Naive thymus-derived CD4-positive, alpha-beta T cell (primary cell): ENCODE data around the gene LAPTM5. TPM values are rescaled to one million over a fixed set of nuclear protein-coding genes. Genes with fewer than 3 reads are reported as not detected.

ENCODE experiments used
- ATAC-seq: fragments of 150-1000 bp; cut with Tn5 transposase; 2 replicates; pipeline ENCODE4 v1.10.0; 2021; ENCODE audit warnings: mild to moderate bottlenecking, moderate library complexity
- CTCF ChIA-PET: fragments of 350-600 bp; sonication (Branson Sonifier 250); formaldehyde crosslinking; loops from one replicate; lab custom pipeline; 2021; ENCODE audit warnings: antibody characterized with exemption; lab: Charles Lee
- POLR2A ChIA-PET: fragments of 350-600 bp; sonication (Branson Sonifier 250); formaldehyde crosslinking; loops from one replicate; lab custom pipeline; 2021; ENCODE audit warnings: antibody characterized with exemption, inconsistent platforms; lab: Charles Lee
- DNase-seq, 9 donors: peaks; one replicate each; pipeline versions ENCODE4 v3.0.0 to v3.0.0-alpha.2; 2020 to 2022; ENCODE audit warnings: mixed read lengths in 1 of 9
- H3K27ac ChIP-seq: one replicate; pipeline ENCODE4 v1.7.0; 2013; ENCODE audit warnings: mild to moderate bottlenecking, low read depth, low read length, moderate library complexity
- H3K27me3 ChIP-seq, 2 donors: one replicate each; pipeline ENCODE4 v1.7.0; 2013; ENCODE audit warnings: low read length in 2 of 2, mild to moderate bottlenecking in 2 of 2, moderate library complexity in 2 of 2; ENCODE audit not compliant: control insufficient read depth in 2 of 2, insufficient read depth in 2 of 2
- H3K36me3 ChIP-seq, 3 experiments: 1 replicate in 2 of 3; 2 replicates in 1 of 3; pipeline ENCODE4 v1.7.0; 2013; ENCODE audit warnings: low read length in 3 of 3, mild to moderate bottlenecking in 3 of 3, moderate library complexity in 1 of 3; ENCODE audit not compliant: insufficient read depth in 3 of 3, control insufficient read depth in 2 of 3
- H3K4me1 ChIP-seq, 2 donors: one replicate each; pipeline ENCODE4 v1.7.0; 2013; ENCODE audit warnings: low read length in 2 of 2, mild to moderate bottlenecking in 2 of 2, moderate library complexity in 1 of 2; ENCODE audit not compliant: control insufficient read depth in 2 of 2, insufficient read depth in 2 of 2
- H3K4me3 ChIP-seq: 2 replicates; pipeline ENCODE4 v1.7.0; 2013; ENCODE audit warnings: mild to moderate bottlenecking, low read length
- H3K9me3 ChIP-seq, 3 experiments: 1 replicate in 2 of 3; 2 replicates in 1 of 3; pipeline ENCODE4 v1.7.0; 2013; ENCODE audit warnings: low read length in 3 of 3; ENCODE audit not compliant: control insufficient read depth in 2 of 3
- H3K27ac Mint-ChIP-seq, 9 donors: one replicate each; pipeline ENCODE4 v1.8.0; 2020 to 2022; ENCODE audit warnings: mixed read lengths in 9 of 9, mild to moderate bottlenecking in 8 of 9, moderate library complexity in 5 of 9, inconsistent platforms in 2 of 9
- H3K27me3 Mint-ChIP-seq, 5 donors: one replicate each; pipeline ENCODE4 v1.8.0; 2021 to 2022; ENCODE audit warnings: mixed read lengths in 5 of 5, mild to moderate bottlenecking in 1 of 5
- H3K36me3 Mint-ChIP-seq, 5 donors: one replicate each; pipeline ENCODE4 v1.8.0; 2020 to 2022; ENCODE audit warnings: mixed read lengths in 5 of 5, mild to moderate bottlenecking in 3 of 5, inconsistent platforms in 1 of 5
- H3K4me1 Mint-ChIP-seq, 7 donors: one replicate each; pipeline ENCODE4 v1.8.0; 2020 to 2022; ENCODE audit warnings: mixed read lengths in 7 of 7, mild to moderate bottlenecking in 3 of 7, inconsistent platforms in 1 of 7
- H3K4me3 Mint-ChIP-seq, 10 donors: one replicate each; pipeline ENCODE4 v1.8.0; 2020 to 2022; ENCODE audit warnings: mild to moderate bottlenecking in 10 of 10, mixed read lengths in 10 of 10, moderate library complexity in 6 of 10, inconsistent platforms in 2 of 10
- H3K9me3 Mint-ChIP-seq, 11 donors: one replicate each; pipeline ENCODE4 v1.8.0; 2020 to 2022; ENCODE audit warnings: mixed read lengths in 11 of 11, mild to moderate bottlenecking in 4 of 11, inconsistent platforms in 1 of 11, moderate library complexity in 1 of 11
- intact Hi-C, 2 donors: fragments of 100-400 bp; cut with micrococcal nuclease; formaldehyde crosslinking; loops; one replicate each; pipeline ENCODE4 v1.15.1; 2023
- polyA plus RNA-seq, 2 donors: library from polyadenylated mRNA; unstranded; fragments of 300-500 nt; fragmentation: Illumina TruSeq; gene quantifications; one replicate each; pipeline ENCODE4 v1.2.3, GENCODE V29; 2021
- total RNA-seq, 6 experiments: library from RNA in 5 of 6; stranded (reverse) in 5 of 6; gene quantifications; 1 replicate in 5 of 6; 2 replicates in 1 of 6; pipeline ENCODE4 v1.2.3 and lab custom pipeline; 2021 to 2026

Gene LAPTM5
- total and polyA plus RNA-seq, 7 experiments from 2014 or later, result 464 to 783 (median 575) TPM

GRCh38 chr1:30783256-30783915 lies 25.8 kb upstream of the LAPTM5 start:
- Mint-ChIP-seq H3K4me3 (no peak overlapping the region), H3K4me1 (peaks cover 0 to 19% (median 14%) of the 10 kb centered on the region in 7 donors), H3K27me3 (peaks cover 0 to 21% (median 4%) of the 10 kb centered on the region in 5 donors), H3K27ac (peak overlapping the region in 1 of 9 donors; percentile 43), H3K36me3 (no peaks in the 10 kb centered on the region), H3K9me3 (peaks cover 0 to 1% (median 0%) of the 10 kb centered on the region in 11 donors)
- POLR2A ChIA-PET, result interaction anchor here (1.3 to 3.6 kb wide), 2 partner anchors 30 to 64 kb away, joined by 5 to 27 read pairs; no protein-coding TSS in a partner anchor
- H3K27ac ChIP-seq, result no peak overlapping the region
- CTCF ChIA-PET, result interaction anchor here (1.1 to 7.0 kb wide), 7 partner anchors 7 to 142 kb away, joined by 3 to 99 read pairs (median 5); partner anchors contain the start of gene LAPTM5
- no peaks in the 10 kb centered on the region for H3K36me3 ChIP-seq
- H3K27me3 ChIP-seq, result no peaks in the 10 kb centered on the region
- no peak overlapping the region for H3K4me3 ChIP-seq
- no peaks in the 10 kb centered on the region for H3K9me3 ChIP-seq
- H3K4me1 ChIP-seq, result peaks cover 10 to 15% of the 10 kb centered on the region in 2 donors
- ATAC-seq, result peak; percentile 48
- intact Hi-C loops, result loop anchor here in 1 of 2 donors (5.0 kb wide), 1 partner anchor 639 kb away; no protein-coding TSS in a partner anchor
- DNase-seq, result no peak

- ChIA-PET CTCF (interaction anchor here (0.6 to 7.0 kb wide), 15 partner anchors 8 to 222 kb away, joined by 3 to 99 read pairs (median 4); partner anchors contain the start of gene LAPTM5), POLR2A (interaction anchor here (1.3 to 3.6 kb wide), 2 partner anchors 29 to 63 kb away, joined by 5 to 27 read pairs; no protein-coding TSS in a partner anchor)
- no peaks in the 10 kb centered on the region for H3K36me3 Mint-ChIP-seq
- H3K4me1 ChIP-seq, result peaks cover 10 to 15% of the 10 kb centered on the region in 2 donors
- H3K4me3 ChIP-seq, result peak overlapping the region; percentile 39
- H3K9me3 ChIP-seq, result no peaks in the 10 kb centered on the region
- H3K9me3 Mint-ChIP-seq, result peaks cover 0 to 1% (median 0%) of the 10 kb centered on the region in 11 donors
- H3K4me1 Mint-ChIP-seq, result peaks cover 0 to 19% (median 14%) of the 10 kb centered on the region in 7 donors
- DNase-seq (peak; percentile 38 to 82 (median 58)), ATAC-seq (peak; percentile 82)
- peak overlapping the region in 4 of 10 donors; percentile 34 to 71 (median 64) for H3K4me3 Mint-ChIP-seq
- no peaks in the 10 kb centered on the region for H3K36me3 ChIP-seq
- intact Hi-C loops, result loop anchor here (1.0 to 5.0 kb wide), 2 partner anchors 129 to 640 kb away; no protein-coding TSS in a partner anchor
- H3K27me3 Mint-ChIP-seq, result peaks cover 0 to 17% (median 0%) of the 10 kb centered on the region in 5 donors
- H3K27ac ChIP-seq, result no peak overlapping the region
- H3K27ac Mint-ChIP-seq, result peak overlapping the region in 3 of 9 donors; percentile 53 to 85 (median 58)
- no peaks in the 10 kb centered on the region for H3K27me3 ChIP-seq
Measured at GRCh38 chr1:30782361-30783255, 25.0 kb upstream of the LAPTM5 start.

GRCh38 chr1:30781906-30782305 lies 24.3 kb upstream of the LAPTM5 start:
- POLR2A ChIA-PET, result interaction anchor here (1.3 to 3.6 kb wide), 2 partner anchors 28 to 62 kb away, joined by 5 to 27 read pairs; no protein-coding TSS in a partner anchor
- no peak overlapping the region for H3K27ac Mint-ChIP-seq
- intact Hi-C loops, result loop anchor here (1.0 to 5.0 kb wide), 2 partner anchors 129 to 640 kb away; no protein-coding TSS in a partner anchor

GRCh38 chr1:30780409-30780808 lies 22.8 kb upstream of the LAPTM5 start:
- H3K4me3 ChIP-seq, result no peak overlapping the region
- ChIA-PET CTCF (interaction anchor here (0.6 to 7.0 kb wide), 13 partner anchors 9 to 974 kb away, joined by 3 to 149 read pairs (median 10); partner anchors contain the start of genes LAPTM5 and MATN1), POLR2A (interaction anchor here (0.6 to 4.6 kb wide), 5 partner anchors 23 to 132 kb away, joined by 4 to 72 read pairs (median 27); partner anchors contain the start of gene LAPTM5)
- Mint-ChIP-seq H3K4me1 (peaks cover 0 to 19% (median 14%) of the 10 kb centered on the region in 7 donors), H3K9me3 (peaks cover 0 to 1% (median 0%) of the 10 kb centered on the region in 11 donors), H3K36me3 (no peaks in the 10 kb centered on the region), H3K27me3 (peaks cover 0 to 12% (median 0%) of the 10 kb centered on the region in 5 donors), H3K27ac (no peak overlapping the region), H3K4me3 (no peak overlapping the region)
- no peaks in the 10 kb centered on the region for H3K27me3 ChIP-seq
- no peaks in the 10 kb centered on the region for H3K36me3 ChIP-seq
- no peaks in the 10 kb centered on the region for H3K9me3 ChIP-seq
- ATAC-seq (peak; percentile 15), DNase-seq (no peak)
- peaks cover 10 to 15% of the 10 kb centered on the region in 2 donors for H3K4me1 ChIP-seq
- no peak overlapping the region for H3K27ac ChIP-seq
- intact Hi-C loops, result loop anchor here in 1 of 2 donors (5.0 kb wide), 1 partner anchor 642 kb away; no protein-coding TSS in a partner anchor

More at GRCh38 chr1:30781906-30782305, 24.3 kb upstream of the LAPTM5 start:
- DNase-seq (no peak), ATAC-seq (no peak)
- no peaks in the 10 kb centered on the region for H3K36me3 ChIP-seq
- no peaks in the 10 kb centered on the region for H3K9me3 ChIP-seq
- no peak overlapping the region for H3K27ac ChIP-seq
- Mint-ChIP-seq H3K36me3 (no peaks in the 10 kb centered on the region), H3K4me1 (peaks cover 0 to 19% (median 14%) of the 10 kb centered on the region in 7 donors), H3K4me3 (no peak overlapping the region), H3K27me3 (peaks cover 0 to 14% (median 0%) of the 10 kb centered on the region in 5 donors), H3K9me3 (peaks cover 0 to 1% (median 0%) of the 10 kb centered on the region in 11 donors)
- CTCF ChIA-PET, result interaction anchor here (0.6 to 7.0 kb wide), 12 partner anchors 9 to 222 kb away, joined by 3 to 99 read pairs (median 4); partner anchors contain the start of gene LAPTM5
- no peaks in the 10 kb centered on the region for H3K27me3 ChIP-seq
- H3K4me3 ChIP-seq, result no peak overlapping the region
- H3K4me1 ChIP-seq, result peaks cover 10 to 15% of the 10 kb centered on the region in 2 donors

- ATAC-seq (peak; percentile 85), DNase-seq (peak; percentile 82 to 98 (median 88))
- Histone ChIP-seq H3K4me3 (no peak overlapping the region), H3K27me3 (no peaks in the 10 kb centered on the region), H3K36me3 (no peaks in the 10 kb centered on the region), H3K27ac (no peak overlapping the region), H3K4me1 (peaks cover 10 to 15% of the 10 kb centered on the region in 2 donors), H3K9me3 (no peaks in the 10 kb centered on the region)
- POLR2A ChIA-PET, result interaction anchor here (0.6 to 4.6 kb wide), 13 partner anchors 18 to 133 kb away, joined by 3 to 72 read pairs (median 6); partner anchors contain the start of gene LAPTM5
- Mint-ChIP-seq H3K27ac (peak overlapping the region in 5 of 9 donors; percentile 13 to 72 (median 54)), H3K4me1 (peaks cover 0 to 19% (median 14%) of the 10 kb centered on the region in 7 donors), H3K36me3 (no peaks in the 10 kb centered on the region), H3K9me3 (peaks cover 0 to 1% (median 0%) of the 10 kb centered on the region in 11 donors), H3K27me3 (peaks cover 0 to 12% (median 0%) of the 10 kb centered on the region in 5 donors), H3K4me3 (peak overlapping the region in 4 of 10 donors; percentile 4 to 64 (median 34))
- intact Hi-C loops, result loop anchor here (1.0 to 5.0 kb wide), 7 partner anchors 18 to 643 kb away; partner anchors contain the start of gene LAPTM5 (in 1 of the 2)
- CTCF ChIA-PET, result interaction anchor here (0.6 to 7.0 kb wide), 24 partner anchors 8 to 1553 kb away, joined by 3 to 149 read pairs (median 4); partner anchors contain the start of genes LAPTM5 and MATN1
Measured at GRCh38 chr1:30779294-30780071, 21.9 kb upstream of the LAPTM5 start.
